Pons (tissue), 1 donor: ENCODE measurements around the gene TDRD12.
"Not testable (repeated sequence)": the region's sequence is repeated elsewhere in the genome, so short reads cannot be mapped to it uniquely, and the experiment has no call there.

ENCODE experiments used
- DNase-seq: peaks from one replicate; pipeline ENCODE4 v3.0.0-alpha.2; 2016; ENCODE audit warnings: low spot score

Gene TDRD12

GRCh38 chr19:32867436-32867835 is 147.9 kb downstream of the TDRD12 start:
- not testable (repeated sequence) for DNase-seq

GRCh38 chr19:32868206-32868950 is 148.8 kb downstream of the TDRD12 start:
- DNase-seq = no peak

GRCh38 chr19:32869369-32869965 is 149.9 kb downstream of the TDRD12 start, which contains the start of gene SLC7A9:
SLC7A9 (minus strand) TSS chr19:32869767; CDS start chr19:32868534, 1,233 bp downstream.
- no peak for DNase-seq

GRCh38 chr19:32869966-32870573 is 150.5 kb downstream of the TDRD12 start:
- no peak for DNase-seq

GRCh38 chr19:32870981-32871451 is 151.4 kb downstream of the TDRD12 start:
- DNase-seq = no peak

- DNase-seq = no peak
Observed at GRCh38 chr19:32872391-32872790, 152.8 kb downstream of the TDRD12 start.

- DNase-seq = no peak
Observed at GRCh38 chr19:32873247-32873959, 153.8 kb downstream of the TDRD12 start.

GRCh38 chr19:32874605-32875004 is 155.0 kb downstream of the TDRD12 start:
- no peak for DNase-seq

GRCh38 chr19:32875428-32875827 is 155.9 kb downstream of the TDRD12 start:
- no peak for DNase-seq

GRCh38 chr19:32876236-32876918 is 156.8 kb downstream of the TDRD12 start:
- no peak for DNase-seq

GRCh38 chr19:32876919-32877285 is 157.3 kb downstream of the TDRD12 start:
- DNase-seq = no peak
